GM12801 (cell line): ENCODE data around the gene WNT3.

Experiments
- CTCF ChIP-seq: IDR thresholded peaks from one replicate; pipeline ENCODE4 v1.5.1; 2011; ENCODE audit warnings: control low read depth; ENCODE audit not compliant: insufficient read length; ENCODE audit errors: extremely low read depth

WNT3 gene

DNA sequence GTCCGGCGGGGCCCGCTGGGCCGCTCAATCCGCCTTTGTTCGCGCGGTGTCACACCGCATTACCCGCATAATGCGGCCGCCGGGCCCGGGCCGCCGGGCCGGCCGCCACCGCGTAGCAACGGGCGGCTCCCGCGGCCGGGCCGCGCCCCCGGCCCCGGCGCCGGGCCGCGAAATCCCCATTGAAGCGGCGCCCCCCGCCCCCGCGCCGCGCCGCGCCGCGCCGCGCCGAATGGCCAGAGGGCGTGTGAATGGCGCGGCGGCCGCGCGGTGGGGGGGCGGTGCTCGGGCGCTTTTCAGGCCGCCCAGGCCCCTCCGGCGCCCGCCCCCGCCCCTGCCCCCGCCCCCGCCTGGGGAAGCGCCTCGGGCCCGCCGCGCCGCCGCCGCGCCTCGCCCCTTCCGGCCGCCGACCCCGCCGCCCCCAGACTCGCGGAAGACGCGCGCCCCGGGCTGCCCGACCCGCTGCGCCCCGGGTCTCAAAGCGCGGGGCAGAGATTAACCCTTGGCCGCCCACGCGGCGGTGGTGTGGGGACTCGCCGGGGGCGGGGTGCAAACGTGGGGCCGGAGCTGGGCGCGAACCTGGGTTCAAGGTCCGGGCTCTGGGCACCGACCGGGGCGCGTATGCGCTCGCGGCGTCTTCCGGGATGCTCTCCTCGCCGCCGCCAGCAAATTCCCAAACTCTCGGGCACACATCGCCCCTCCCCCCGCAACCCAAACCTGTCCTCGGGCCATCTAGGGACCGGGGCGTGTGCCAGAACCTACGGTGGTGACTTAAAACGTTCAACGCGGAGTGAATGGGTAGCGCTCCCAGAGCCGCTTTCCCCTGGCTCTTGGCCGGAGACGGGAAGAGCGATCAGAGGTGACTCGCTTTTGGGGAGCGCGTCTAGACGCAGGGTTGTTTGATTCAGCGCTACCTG is 46.7 kb downstream of the WNT3 start:
- TF ChIP-seq CTCF, result no peak

GRCh38 chr17:46770818-46771560 is 47.5 kb downstream of the WNT3 start:
- TF ChIP-seq CTCF, result no peak

- TF ChIP-seq CTCF, result no peak
These were observed 48.1 kb downstream of the WNT3 start for GRCh38 chr17:46770439-46770817.

DNA sequence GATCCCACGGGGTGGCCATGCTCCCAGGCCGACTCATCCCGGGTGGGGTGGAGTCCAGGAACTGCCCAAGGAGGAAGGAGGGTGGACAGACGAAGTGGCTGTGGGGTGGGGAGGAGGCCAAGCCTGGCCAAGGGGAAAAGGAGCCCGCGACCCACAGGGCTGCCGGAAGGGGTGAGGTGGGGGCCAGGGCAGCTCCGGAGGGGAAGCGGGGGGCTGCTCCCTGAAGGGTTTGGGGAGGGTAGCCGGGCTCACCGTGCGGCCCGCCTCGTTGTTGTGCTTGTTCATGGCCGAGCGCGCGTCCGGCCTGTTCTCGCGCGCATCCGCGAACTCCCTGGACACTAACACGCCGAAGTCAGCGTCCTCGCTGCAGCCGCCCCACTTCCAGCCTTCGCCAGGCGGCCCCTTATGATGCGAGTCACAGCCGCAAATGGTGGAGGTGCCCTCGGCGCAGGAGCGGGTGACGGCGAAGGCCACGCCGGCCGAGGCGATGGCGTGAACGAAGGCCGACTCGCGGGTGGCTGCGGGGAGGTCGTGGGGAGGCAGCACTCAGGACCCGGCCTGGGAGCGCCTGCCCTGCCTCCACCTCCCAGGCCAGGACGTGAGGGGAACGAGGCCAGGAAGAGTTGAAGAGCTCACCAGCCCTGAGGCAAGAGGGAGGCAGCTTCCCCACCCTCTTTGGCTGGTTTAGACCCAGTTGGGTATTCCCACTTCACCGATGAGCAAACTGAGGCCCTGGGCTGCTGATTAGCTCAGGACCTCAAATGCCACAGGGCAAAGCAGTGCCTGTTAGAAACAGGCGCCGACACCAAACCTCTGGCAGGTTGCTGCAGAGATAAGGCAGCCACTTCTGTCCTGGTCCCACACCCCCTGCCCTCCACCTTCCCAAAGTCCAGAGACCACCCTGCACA is 48.7 kb downstream of the WNT3 start:
- TF ChIP-seq CTCF, result no peak

DNA sequence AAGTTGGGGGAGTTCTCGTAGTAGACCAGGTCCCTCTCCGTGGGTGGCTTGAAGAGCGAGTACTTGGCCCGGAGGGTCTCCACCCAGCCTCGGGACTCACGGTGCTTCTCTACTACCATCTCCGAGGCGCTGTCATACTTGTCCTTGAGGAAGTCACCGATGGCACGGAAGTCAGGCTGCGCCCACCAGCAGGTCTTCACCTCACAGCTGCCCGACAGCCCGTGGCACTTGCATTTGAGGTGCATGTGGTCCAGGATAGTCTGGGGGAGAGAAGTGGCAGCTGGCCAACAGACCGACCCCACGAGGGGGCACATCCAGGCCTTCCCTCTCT is 50.0 kb downstream of the WNT3 start:
- no peak for TF ChIP-seq CTCF

DNA sequence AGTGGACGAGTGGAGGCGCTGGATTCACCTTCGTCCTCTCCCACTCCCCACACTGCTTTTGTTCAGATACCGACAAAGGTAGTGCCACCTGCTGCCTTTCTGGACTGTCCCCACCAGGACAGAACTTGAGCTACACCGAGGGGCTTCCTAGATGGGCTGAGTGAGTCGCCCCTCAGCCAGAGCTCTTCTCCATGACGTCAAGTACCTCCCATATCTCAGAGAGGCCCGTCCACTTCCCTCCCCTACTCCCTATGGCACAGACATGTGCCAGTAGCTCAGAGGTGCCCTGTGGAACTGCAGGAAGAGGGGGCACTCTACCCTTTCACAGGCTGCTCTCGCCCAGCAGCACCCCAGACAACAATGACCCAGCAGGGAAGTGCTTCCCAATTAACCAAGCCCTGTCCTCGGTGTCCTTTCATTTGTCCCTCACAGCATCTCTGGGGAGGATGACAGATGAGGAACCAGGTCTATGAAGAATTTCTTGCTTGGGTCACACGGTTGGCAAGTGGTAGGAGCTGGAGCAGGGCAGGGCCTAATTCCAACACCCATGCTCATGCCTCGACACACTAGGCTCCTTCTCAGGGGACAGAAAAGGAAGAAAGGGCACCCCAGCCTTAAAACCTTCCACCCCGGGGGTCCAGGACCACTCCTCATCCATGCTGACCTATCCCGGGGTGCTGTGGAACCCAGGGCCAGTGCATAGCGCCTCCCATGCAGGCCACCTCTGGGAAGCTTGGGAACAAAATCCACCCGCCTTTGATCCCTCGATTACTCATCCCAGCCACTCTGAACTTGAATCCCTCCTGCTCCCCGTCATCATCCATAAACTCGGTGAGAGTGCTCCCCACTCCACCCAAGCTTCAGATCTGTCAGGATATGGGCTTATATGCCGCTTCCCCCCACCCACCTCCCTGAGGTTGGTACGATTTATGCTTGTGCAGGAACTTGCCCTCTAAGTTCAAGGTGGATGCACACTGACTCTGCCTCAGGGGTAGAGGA is 51.7 kb downstream of the WNT3 start:
- no peak for TF ChIP-seq CTCF
